GM12873 (cell line): ENCODE results near the gene HMOX2.

Source experiments
- CTCF ChIP-seq: IDR thresholded peaks from 2 replicates; pipeline ENCODE4 v1.5.1; 2012; ENCODE audit warnings: low read depth, mild to moderate bottlenecking, moderate library complexity, low read length, control low read depth; ENCODE audit not compliant: insufficient read depth; ENCODE audit errors: missing control alignments

The HMOX2 gene

DNA sequence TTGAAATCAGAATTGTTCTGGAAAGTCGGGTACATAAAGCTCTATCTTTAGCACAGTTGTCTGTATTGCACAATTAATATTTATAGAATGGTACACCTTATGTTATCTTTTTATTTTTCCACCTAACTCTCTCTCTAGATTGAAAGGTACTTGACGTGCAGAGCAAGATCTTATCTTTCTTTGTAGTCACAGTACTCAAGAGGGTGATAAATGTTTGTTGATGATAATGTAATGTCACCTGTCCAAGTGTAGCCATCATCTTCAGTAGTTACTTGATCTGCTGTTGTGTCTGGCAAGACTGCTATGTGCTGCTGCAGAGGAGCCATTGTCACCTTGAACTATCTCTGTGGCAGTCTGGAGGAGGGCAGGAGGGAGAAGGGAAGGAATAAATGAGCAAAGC is 5.3 kb downstream of the HMOX2 start:
- TF ChIP-seq CTCF: no peak

DNA sequence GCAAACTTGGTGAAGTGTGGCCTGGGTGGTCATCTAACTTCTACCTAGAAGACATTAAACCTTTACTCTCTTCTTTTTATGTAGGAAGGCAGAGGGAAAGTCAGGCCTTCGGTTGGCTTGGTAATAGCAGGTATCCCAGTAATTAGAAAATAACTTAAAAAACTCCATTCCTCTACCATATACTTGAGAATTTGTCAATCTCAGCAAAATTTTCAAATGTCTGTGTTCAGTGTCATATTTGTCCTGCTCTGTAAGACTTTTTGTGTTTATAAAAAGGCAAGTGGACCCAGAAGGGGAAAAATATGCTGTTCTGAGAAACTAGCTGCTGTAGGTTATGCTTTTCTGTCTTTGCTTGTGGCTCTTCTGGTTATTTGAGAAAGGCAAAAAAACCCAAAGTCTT is 5.8 kb downstream of the HMOX2 start:
- no peak for TF ChIP-seq CTCF

DNA sequence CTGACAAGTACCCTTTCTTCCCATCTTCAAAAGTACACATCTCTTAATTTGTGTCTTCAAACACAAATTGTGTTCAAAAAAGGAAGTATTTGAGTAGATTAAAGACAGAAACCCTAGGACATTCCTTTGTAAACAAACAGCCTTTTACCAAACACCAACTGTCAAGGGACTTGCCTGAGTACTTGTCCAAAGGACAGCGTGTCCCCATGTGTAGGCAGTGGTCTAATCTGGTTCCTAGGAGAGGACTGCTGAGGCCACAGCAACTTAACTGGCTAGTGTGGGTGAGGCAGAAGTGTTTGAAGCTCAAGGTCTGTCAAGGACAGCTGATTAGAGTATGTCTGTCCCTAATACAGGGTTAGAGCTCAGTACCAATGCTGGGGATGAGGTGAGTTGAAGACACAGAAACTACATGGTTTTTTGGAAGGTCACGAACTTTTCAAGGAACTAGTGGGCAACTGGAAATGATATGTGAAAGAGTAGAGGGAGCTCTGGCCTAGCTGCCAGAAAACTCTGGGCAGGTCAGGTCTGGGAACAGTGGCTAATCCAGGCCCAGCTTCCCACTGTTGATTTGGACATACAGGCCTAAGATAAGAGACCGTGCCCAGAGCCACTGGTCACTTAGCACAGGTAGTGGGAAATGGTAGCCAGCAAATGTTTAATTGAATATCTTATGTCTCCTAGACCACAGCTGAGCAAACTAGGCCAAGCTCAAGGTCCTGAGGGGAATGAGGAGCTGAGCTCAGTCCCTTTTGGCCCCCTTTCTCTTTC is 10.1 kb downstream of the HMOX2 start:
- no peak for TF ChIP-seq CTCF

GRCh38 chr16:4487955-4488498 is 11.8 kb downstream of the HMOX2 start:
- TF ChIP-seq CTCF: no peak

GRCh38 chr16:4488499-4488967 is 12.3 kb downstream of the HMOX2 start:
- TF ChIP-seq CTCF: no peak

DNA sequence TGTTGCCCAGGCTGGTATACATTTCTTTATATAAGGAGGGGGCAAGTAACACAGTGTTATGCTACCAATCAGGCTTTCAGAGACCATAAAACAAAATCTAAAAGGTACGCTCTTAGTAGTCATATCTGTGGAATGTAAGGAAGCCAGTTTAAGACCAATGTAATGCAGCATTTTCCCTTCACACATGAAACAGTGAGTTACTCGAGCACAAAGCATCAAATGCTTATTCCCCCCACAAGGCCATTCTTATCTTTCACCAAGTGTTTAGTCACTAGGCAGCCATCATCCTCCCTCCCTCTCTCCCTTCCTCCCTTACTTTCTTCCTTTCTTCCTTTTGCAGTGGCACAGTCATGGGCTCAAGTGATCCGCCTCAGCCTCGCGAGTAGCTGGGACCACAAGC is 12.8 kb downstream of the HMOX2 start:
- TF ChIP-seq CTCF: no peak

DNA sequence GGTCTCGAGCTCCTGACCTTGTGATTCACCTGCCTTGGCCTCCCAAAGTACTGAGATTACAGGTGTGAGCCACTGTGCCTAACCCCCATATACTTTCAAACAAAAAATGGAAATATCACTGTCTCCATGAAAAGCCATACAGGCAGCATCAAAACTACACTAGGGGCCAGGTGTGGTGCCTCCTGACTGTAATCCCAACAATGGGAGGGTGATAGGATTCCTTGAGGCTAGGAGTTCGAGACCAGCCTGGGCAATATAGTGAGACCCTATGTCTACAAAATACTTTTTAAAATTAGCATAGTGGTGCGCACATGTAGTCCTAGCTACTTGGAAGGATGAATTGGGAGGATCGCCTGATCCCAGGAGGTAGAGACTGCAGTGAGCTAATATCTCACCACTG is 15.7 kb downstream of the HMOX2 start:
- no peak for TF ChIP-seq CTCF
